ENCODE measurements around the gene MDC1.
"Not testable (repeated sequence)": the region's sequence is repeated elsewhere in the genome, so short reads cannot be mapped to it uniquely, and the experiment has no call there.

The MDC1 gene

DNA sequence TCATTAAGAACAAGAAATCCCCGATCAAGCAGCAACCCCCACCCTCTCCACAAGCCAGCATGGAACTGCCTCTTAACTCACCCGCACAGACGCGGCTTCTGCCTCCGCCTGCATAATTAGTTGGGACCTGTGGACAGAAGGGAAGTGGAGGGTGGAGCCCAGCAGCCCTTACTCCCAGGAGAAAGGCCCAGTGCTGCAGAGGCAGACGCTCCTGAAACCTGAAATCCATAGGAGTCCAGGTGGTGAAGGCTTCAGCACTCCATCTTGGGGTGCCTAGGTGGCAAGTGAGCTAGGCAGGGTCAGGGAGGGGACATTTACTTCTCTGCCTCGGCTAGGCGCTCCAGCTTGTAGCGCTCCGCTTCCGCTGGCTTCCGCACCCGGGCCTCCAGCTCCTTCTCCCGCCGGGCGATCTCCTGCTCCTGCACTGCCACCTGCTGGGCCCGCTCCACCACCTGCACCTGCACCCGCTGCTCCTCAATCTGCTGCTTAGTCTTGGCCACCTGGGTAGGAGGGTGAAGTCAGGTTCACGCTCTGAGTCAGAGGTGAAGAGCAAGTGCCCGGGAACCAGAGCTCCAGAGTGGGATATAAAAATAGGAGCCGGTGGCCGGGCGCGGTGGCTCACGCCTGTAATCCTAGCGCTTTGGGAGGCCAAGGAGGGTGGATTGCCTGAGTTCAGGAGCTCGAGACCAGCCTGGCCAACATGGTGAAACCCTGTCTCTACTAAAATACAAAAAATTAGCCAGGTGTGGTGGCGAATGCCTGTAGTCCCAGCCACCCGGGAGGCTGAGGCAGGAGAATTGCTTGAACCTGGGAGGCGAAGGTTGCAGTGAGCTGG, 13.7 kb upstream of the MDC1 start:
- H3K27ac ChIP-seq (ENCODE audit: low read depth, low read length): no peak overlapping the region
- peaks cover 75% of the 10 kb centered on the region for H3K36me3 ChIP-seq (ENCODE audit: insufficient read depth, low read length)
- no peaks in the 10 kb centered on the region for H3K27me3 ChIP-seq (ENCODE audit: insufficient read depth, low read length)
- no peak overlapping the region; the same call in 1 of the 2 replicates for H3K9ac ChIP-seq (ENCODE audit: low read depth, low read length)
- H3K4me3 ChIP-seq (ENCODE audit: low read length): no peak overlapping the region
- H3K9me3 ChIP-seq (ENCODE audit: insufficient read depth, low read depth, low read length): no peaks in the 10 kb centered on the region
- WGBS: 57% methylated on average over 27 of the region's 30 CpGs
- H3K4me1 ChIP-seq (ENCODE audit: insufficient read depth, low read length): no peaks in the 10 kb centered on the region

DNA sequence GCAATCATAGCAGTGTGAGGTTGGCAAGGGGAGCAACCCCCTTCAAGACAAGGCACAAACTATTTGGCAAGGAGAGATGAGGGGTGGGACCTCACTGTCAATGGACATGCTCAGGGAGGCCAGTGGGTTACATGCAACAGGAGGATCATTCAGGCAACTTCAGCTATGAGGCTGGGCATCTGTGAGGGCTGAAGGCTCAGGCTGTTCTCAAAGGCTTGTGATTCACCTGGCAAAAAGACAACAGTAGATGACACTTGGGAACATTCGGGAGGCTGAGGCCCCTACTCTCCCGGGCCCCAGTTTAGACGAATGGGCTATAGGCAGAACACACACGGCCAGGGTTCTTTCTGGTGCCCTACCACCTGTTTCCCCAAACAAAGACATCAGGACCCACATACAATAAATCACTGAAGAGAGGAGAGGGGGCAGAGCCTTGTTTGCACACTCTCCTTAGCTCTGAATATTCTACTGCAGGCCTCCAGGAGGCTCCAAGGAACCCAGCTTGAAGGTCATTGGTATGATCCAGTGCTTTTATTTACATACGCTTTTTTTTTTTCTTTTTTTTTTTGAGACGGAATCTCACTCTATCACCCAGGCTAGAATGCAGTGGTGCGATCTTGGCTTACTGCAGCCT, 11.0 kb upstream of the MDC1 start:
- WGBS: 87% methylated on average over 7 of the region's 7 CpGs
- no peaks in the 10 kb centered on the region for H3K27me3 ChIP-seq (ENCODE audit: insufficient read depth, low read length)
- H3K27ac ChIP-seq (ENCODE audit: low read depth, low read length): no peak overlapping the region
- no peak overlapping the region for H3K9ac ChIP-seq (ENCODE audit: low read depth, low read length)
- H3K9me3 ChIP-seq (ENCODE audit: insufficient read depth, low read depth, low read length): no peaks in the 10 kb centered on the region
- H3K4me1 ChIP-seq (ENCODE audit: insufficient read depth, low read length): peaks cover under 1% of the 10 kb centered on the region; the same call in 1 of the 2 replicates
- no peak overlapping the region for H3K4me3 ChIP-seq (ENCODE audit: low read length)
- peaks cover 78% of the 10 kb centered on the region for H3K36me3 ChIP-seq (ENCODE audit: insufficient read depth, low read length)

DNA sequence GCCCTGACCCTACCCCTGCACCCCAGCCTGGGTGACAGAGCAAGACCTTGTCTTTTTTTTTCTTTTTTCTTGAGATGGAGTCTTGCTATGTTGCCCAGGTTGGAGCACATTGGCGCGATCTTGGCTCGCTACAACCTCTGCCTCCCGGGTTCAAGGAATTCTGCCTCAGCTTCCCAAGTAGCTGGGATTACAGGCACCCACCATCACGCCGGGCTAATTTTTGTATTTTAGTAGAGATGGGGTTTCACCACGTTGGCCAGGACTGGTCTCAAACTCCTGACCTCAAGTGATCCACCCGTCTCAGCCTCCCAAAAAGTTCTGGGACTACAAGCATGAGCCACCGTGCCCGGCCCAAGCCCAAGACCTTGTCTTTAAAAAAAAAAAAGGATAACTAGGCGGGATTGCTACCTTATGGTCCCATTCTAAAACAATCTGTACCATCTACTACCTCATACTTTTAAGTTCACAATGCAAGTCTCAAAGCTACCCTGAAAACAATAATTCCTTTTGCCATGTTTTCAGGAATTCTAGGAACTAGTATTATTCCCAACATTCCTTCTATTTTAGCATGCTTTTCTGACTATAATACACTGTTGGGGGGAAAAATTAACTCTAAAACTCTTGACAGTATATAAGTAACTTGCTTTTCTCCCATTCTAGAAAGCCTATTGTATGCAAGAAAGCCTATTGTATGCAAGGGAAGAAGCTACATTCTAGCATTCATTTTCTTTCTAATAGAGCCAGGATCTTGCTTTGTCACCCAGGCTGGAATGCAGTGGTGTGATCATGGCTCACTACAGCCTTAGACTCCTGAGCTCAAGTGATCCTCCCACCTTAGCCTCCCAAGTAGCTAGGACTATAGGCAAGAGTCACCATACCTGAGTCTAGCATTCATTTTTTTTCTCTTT, 9.7 kb upstream of the MDC1 start:
- peaks cover 81% of the 10 kb centered on the region for H3K36me3 ChIP-seq (ENCODE audit: insufficient read depth, low read length)
- WGBS: 91% methylated on average over 11 of the region's 11 CpGs
- no peak overlapping the region for H3K9ac ChIP-seq (ENCODE audit: low read depth, low read length)
- no peaks in the 10 kb centered on the region for H3K9me3 ChIP-seq (ENCODE audit: insufficient read depth, low read depth, low read length)
- H3K4me1 ChIP-seq (ENCODE audit: insufficient read depth, low read length): peaks cover 4% of the 10 kb centered on the region; the same call in 1 of the 2 replicates
- H3K27me3 ChIP-seq (ENCODE audit: insufficient read depth, low read length): no peaks in the 10 kb centered on the region
- no peak overlapping the region for H3K4me3 ChIP-seq (ENCODE audit: low read length)
- no peak overlapping the region for H3K27ac ChIP-seq (ENCODE audit: low read depth, low read length)

DNA sequence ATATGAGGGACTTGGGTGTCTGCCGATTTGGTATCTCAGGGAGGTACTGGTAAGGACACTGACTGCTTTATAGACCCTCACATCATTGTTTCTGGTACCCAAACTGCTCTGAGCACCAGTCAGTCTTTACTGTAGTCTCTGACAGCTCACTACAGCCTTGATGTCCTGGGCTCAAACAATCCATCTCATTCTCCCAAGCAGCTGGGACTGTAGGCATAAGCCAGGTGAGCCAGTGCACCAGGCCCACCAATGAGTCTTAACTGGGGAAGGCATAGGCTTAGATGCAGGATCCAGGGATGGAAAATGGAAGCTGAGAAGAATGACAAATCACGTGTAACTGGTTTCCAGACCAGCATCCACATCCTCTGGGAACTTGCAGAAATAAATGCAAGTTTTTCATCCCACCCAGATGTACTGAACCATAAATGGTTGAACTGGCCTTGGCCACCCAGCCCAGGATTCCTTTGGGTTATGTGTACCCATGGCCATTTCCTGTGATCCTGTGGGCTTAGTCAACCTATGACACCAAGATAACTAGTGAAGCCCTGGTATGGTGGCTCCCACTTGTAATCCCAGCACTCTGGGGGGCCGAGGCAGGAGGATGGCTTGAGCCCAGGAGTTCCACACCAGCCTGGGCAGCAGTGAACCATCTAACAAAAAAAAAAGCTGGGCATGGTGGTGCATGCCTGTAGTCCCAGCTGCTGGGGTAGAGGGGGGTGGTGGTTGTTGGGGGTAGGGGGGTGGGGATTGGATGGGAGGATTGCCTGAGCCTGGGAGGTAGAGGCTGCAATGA, 8.8 kb upstream of the MDC1 start:
- Histone ChIP-seq H3K9ac (ENCODE audit: low read depth, low read length) (no peak overlapping the region), H3K9me3 (ENCODE audit: insufficient read depth, low read depth, low read length) (no peaks in the 10 kb centered on the region), H3K27ac (ENCODE audit: low read depth, low read length) (peak overlapping the region; percentile 60), H3K36me3 (ENCODE audit: insufficient read depth, low read length) (peaks cover 80% of the 10 kb centered on the region), H3K4me1 (ENCODE audit: insufficient read depth, low read length) (peaks cover 4% of the 10 kb centered on the region; the same call in 1 of the 2 replicates), H3K4me3 (ENCODE audit: low read length) (no peak overlapping the region), H3K27me3 (ENCODE audit: insufficient read depth, low read length) (no peaks in the 10 kb centered on the region)
- WGBS: 79% methylated on average over 3 of the region's 3 CpGs

DNA sequence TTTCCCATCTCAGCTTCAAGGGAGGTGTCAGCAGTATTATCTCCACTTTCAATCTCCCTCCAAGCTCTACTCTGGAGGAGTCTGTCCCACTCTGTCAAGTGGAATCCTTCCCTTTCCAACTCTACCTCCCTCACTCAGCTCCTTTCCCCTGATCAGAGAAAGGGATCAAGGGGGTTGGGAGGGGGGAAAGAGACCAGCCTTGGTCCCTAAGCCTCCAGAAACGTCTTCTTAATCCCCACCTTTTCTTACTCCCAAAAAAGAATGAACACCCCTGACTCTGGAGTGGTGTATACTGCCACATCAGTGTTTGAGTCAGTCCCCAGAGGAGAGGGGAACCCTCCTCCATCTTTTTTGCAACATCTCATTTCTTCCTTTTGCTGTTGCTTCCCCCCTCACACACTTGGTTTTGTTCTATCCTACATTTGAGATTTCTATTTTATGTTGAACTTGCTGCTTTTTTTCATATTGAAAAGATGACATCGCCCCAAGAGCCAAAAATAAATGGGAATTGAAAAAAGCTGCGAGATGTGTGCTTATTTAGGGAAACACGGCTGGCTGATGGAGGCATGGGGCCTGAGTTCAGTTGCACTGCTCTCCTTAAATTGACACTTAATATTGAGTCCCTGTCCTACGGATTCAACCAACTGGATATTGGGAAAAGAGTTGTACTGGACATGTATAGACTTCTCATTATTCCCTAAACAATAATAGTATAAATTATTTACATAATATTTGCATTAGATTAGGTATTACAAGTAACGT, 8.0 kb upstream of the MDC1 start:
- Histone ChIP-seq H3K27ac (ENCODE audit: low read depth, low read length) (no peak overlapping the region; the same call in 1 of the 2 replicates), H3K9me3 (ENCODE audit: insufficient read depth, low read depth, low read length) (no peaks in the 10 kb centered on the region), H3K36me3 (ENCODE audit: insufficient read depth, low read length) (peaks cover 74% of the 10 kb centered on the region), H3K9ac (ENCODE audit: low read depth, low read length) (no peak overlapping the region), H3K4me1 (ENCODE audit: insufficient read depth, low read length) (peaks cover 4% of the 10 kb centered on the region; the same call in 1 of the 2 replicates), H3K4me3 (ENCODE audit: low read length) (no peak overlapping the region), H3K27me3 (ENCODE audit: insufficient read depth, low read length) (no peaks in the 10 kb centered on the region)
- WGBS: 73% methylated on average over 5 of the region's 6 CpGs

DNA sequence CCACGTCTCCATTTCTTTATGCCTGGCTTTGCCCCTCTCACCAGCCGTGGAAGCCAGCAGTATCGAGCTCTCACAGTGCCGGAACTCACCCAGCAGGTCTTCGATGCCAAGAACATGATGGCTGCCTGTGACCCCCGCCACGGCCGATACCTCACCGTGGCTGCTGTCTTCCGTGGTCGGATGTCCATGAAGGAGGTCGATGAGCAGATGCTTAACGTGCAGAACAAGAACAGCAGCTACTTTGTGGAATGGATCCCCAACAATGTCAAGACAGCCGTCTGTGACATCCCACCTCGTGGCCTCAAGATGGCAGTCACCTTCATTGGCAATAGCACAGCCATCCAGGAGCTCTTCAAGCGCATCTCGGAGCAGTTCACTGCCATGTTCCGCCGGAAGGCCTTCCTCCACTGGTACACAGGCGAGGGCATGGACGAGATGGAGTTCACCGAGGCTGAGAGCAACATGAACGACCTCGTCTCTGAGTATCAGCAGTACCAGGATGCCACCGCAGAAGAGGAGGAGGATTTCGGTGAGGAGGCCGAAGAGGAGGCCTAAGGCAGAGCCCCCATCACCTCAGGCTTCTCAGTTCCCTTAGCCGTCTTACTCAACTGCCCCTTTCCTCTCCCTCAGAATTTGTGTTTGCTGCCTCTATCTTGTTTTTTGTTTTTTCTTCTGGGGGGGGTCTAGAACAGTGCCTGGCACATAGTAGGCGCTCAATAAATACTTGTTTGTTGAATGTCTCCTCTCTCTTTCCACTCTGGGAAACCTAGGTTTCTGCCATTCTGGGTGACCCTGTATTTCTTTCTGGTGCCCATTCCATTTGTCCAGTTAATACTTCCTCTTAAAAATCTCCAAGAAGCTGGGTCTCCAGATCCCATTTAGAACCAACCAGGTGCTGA, 7.0 kb upstream of the MDC1 start:
- H3K27ac ChIP-seq (ENCODE audit: low read depth, low read length): peak overlapping the region; percentile 10; the same call in 1 of the 2 replicates
- H3K27me3 ChIP-seq (ENCODE audit: insufficient read depth, low read length); H3K9ac ChIP-seq (ENCODE audit: low read depth, low read length); H3K9me3 ChIP-seq (ENCODE audit: insufficient read depth, low read depth, low read length); H3K4me1 ChIP-seq (ENCODE audit: insufficient read depth, low read length); H3K4me3 ChIP-seq (ENCODE audit: low read length): not testable (repeated sequence)
- H3K36me3 ChIP-seq (ENCODE audit: insufficient read depth, low read length): peaks cover 64% of the 10 kb centered on the region
- 94% methylated on average over 29 of the region's 29 CpGs for WGBS

DNA sequence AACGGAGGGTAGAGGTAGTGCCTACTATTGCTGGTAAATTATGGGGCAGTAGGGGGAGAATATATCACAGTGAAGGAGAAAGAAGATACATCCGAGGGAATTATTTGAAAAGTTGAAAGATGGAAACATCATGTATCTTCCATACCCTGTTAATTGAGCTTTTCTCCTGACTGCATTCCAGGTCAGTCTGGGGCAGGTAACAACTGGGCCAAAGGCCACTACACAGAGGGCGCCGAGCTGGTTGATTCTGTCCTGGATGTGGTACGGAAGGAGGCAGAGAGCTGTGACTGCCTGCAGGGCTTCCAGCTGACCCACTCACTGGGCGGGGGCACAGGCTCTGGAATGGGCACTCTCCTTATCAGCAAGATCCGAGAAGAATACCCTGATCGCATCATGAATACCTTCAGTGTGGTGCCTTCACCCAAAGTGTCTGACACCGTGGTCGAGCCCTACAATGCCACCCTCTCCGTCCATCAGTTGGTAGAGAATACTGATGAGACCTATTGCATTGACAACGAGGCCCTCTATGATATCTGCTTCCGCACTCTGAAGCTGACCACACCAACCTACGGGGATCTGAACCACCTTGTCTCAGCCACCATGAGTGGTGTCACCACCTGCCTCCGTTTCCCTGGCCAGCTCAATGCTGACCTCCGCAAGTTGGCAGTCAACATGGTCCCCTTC, 6.2 kb upstream of the MDC1 start:
- WGBS: 94% methylated on average over 16 of the region's 16 CpGs
- H3K36me3 ChIP-seq (ENCODE audit: insufficient read depth, low read length): peaks cover 59% of the 10 kb centered on the region
- not testable (repeated sequence) for H3K9me3 ChIP-seq (ENCODE audit: insufficient read depth, low read depth, low read length); H3K4me1 ChIP-seq (ENCODE audit: insufficient read depth, low read length); H3K27me3 ChIP-seq (ENCODE audit: insufficient read depth, low read length); H3K9ac ChIP-seq (ENCODE audit: low read depth, low read length)
- H3K27ac ChIP-seq (ENCODE audit: low read depth, low read length): peak overlapping the region; percentile 53; the same call in 1 of the 2 replicates
- peak overlapping the region; percentile 98; the same call in 1 of the 2 replicates for H3K4me3 ChIP-seq (ENCODE audit: low read length)

DNA sequence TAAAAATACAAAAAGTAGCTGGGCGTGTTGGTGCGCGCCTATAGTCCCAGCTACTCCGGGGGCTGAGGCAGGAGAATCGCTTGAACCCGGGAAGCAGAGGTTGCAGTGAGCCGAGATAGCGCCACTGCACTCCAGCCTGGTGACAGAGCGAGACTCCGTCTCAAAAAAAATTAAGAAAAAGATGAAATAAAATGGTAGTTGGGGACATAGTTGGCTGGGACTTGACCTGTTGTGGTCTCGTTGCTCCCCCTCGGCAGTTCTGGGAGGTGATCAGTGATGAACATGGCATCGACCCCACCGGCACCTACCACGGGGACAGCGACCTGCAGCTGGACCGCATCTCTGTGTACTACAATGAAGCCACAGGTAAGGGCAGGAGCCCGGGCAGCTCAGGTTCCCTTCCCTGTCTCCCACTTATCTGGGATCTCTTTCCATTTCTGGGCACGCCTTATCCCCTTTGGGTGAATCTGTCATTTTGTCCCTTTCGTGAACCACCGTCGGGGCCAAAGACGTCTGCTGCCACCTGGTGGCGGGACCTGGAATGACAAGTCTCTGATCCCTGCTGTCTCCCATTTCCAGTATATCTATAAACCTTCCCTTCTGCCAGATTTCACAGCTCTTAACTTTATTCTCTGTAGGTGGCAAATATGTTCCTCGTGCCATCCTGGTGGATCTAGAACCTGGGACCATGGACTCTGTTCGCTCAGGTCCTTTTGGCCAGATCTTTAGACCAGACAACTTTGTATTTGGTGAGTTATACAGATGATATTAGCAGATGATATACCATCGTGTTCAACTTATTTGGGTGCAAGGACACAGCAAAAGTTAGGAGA, 5.4 kb upstream of the MDC1 start:
- H3K27ac ChIP-seq (ENCODE audit: low read depth, low read length): peak overlapping the region; percentile 53; the same call in 1 of the 2 replicates
- H3K9me3 ChIP-seq (ENCODE audit: insufficient read depth, low read depth, low read length): no peaks in the 10 kb centered on the region
- H3K36me3 ChIP-seq (ENCODE audit: insufficient read depth, low read length): peaks cover 52% of the 10 kb centered on the region
- no peaks in the 10 kb centered on the region for H3K27me3 ChIP-seq (ENCODE audit: insufficient read depth, low read length)
- peak overlapping the region; percentile 98 for H3K4me3 ChIP-seq (ENCODE audit: low read length)
- 25% methylated on average over 27 of the region's 27 CpGs for WGBS
- peaks cover 8% of the 10 kb centered on the region; the same call in 1 of the 2 replicates for H3K4me1 ChIP-seq (ENCODE audit: insufficient read depth, low read length)
- peak overlapping the region; percentile 100 for H3K9ac ChIP-seq (ENCODE audit: low read depth, low read length)

All from HUES64 (cell line).